Nucleus accumbens (tissue), 56 donors: ENCODE measurements around the gene ABCA4.
"Not testable (repeated sequence)": the region's sequence is repeated elsewhere in the genome, so short reads cannot be mapped to it uniquely, and the experiment has no call there.

Experiments used
- DNase-seq, 56 donors: peaks; one replicate each; lab custom pipeline; 2025; lab: John Stamatoyannopoulos, UW

Gene ABCA4

GRCh38 chr1:94120991-94121390, at the start of gene ABCA4:
Gene ABCA4 (minus strand): TSS chr1:94121148. CDS start chr1:94121045, 103 bp downstream.
- DNase-seq = no peak

GRCh38 chr1:94169126-94169525, 48.2 kb upstream of the ABCA4 start:
- no peak for DNase-seq

- no peak for DNase-seq
Measured at GRCh38 chr1:94165843-94166242, 44.9 kb upstream of the ABCA4 start.

GRCh38 chr1:94164885-94165284, 43.9 kb upstream of the ABCA4 start:
- not testable (repeated sequence) for DNase-seq

- DNase-seq = not testable (repeated sequence)
Measured at GRCh38 chr1:94164121-94164520, 43.2 kb upstream of the ABCA4 start.

- not testable (repeated sequence) for DNase-seq
Measured at GRCh38 chr1:94163249-94163648, 42.3 kb upstream of the ABCA4 start.

GRCh38 chr1:94160811-94161210, 39.9 kb upstream of the ABCA4 start:
- DNase-seq = no peak

- no peak for DNase-seq
Measured at GRCh38 chr1:94156096-94156625, 35.2 kb upstream of the ABCA4 start.

- no peak for DNase-seq
Measured at GRCh38 chr1:94154989-94155388, 34.0 kb upstream of the ABCA4 start.

- DNase-seq = no peak
Measured at GRCh38 chr1:94153133-94153532, 32.2 kb upstream of the ABCA4 start.

- not testable (repeated sequence) for DNase-seq
Measured at GRCh38 chr1:94149166-94149565, 28.2 kb upstream of the ABCA4 start.

- no peak for DNase-seq
Measured at GRCh38 chr1:94146273-94146672, 25.3 kb upstream of the ABCA4 start.

- no peak for DNase-seq
Measured at GRCh38 chr1:94144836-94145235, 23.9 kb upstream of the ABCA4 start.

- no peak for DNase-seq
Measured at GRCh38 chr1:94143809-94144176, 22.8 kb upstream of the ABCA4 start.

GRCh38 chr1:94143173-94143808, 22.3 kb upstream of the ABCA4 start:
- DNase-seq = no peak

GRCh38 chr1:94142583-94142982, 21.6 kb upstream of the ABCA4 start:
- no peak for DNase-seq

- no peak for DNase-seq
Measured at GRCh38 chr1:94142022-94142421, 21.1 kb upstream of the ABCA4 start.

- DNase-seq = no peak
Measured at GRCh38 chr1:94132111-94132510, 11.2 kb upstream of the ABCA4 start.

GRCh38 chr1:94130851-94131595, 10.1 kb upstream of the ABCA4 start:
- no peak for DNase-seq

- no peak for DNase-seq
Measured at GRCh38 chr1:94126651-94127050, 5.7 kb upstream of the ABCA4 start.

- DNase-seq = no peak
Measured at GRCh38 chr1:94125551-94126514, 4.9 kb upstream of the ABCA4 start.
